ENCODE data around the gene APOLD1.
"Not testable (repeated sequence)": the region's sequence is repeated elsewhere in the genome, so short reads cannot be mapped to it uniquely, and the experiment has no call there.

The APOLD1 gene, protein sequence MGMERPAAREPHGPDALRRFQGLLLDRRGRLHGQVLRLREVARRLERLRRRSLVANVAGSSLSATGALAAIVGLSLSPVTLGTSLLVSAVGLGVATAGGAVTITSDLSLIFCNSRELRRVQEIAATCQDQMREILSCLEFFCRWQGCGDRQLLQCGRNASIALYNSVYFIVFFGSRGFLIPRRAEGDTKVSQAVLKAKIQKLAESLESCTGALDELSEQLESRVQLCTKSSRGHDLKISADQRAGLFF

DNA sequence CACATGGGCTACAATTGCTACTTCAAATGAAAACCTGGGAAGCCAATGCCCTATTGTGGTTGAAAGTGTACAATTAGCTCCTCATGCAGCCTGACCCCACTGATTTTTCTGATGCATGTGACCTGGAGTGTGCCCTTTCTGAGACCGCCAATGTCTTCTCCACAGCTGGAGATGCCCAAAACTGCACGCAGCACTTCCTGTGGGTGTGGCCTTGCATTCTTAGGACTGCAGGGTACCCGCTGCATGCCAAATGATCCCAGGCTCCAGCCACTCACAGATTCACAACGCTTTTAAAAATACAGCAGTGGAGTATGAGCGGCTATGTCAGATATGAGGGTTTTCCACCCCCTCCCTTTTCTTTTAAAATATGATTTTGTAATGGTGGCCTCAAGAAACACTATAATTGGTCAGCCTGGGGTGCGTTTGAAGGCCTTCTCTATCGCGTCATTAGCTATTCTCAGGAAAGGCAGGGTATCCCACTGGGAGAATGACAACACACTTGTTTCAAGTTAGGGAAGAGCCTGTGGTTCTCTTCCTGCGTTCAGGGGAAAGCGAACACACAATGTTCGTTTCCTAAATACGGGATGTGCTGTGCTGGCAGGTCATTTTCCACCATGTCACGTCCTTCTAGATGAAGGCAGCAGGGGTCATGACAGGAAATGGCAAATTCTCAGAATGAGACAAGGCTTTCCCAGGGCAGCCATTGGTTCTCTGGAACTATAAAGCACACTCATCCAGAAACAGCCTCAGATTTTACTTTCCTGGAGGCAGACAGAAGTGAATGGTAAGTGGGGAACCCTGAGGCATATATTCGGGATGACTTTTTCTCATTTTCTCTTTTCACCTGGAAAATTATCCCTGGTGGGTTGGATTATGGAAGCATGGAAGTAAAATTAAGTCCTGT is at the start of gene APOLD1:
Gene APOLD1 (plus strand): TSS at position 749 of the 904 bp plus-strand sequence. CDS start 33 bp downstream, at position 782.
- DNase-seq (ENCODE audit: low spot score): peak; percentile 59

DNA sequence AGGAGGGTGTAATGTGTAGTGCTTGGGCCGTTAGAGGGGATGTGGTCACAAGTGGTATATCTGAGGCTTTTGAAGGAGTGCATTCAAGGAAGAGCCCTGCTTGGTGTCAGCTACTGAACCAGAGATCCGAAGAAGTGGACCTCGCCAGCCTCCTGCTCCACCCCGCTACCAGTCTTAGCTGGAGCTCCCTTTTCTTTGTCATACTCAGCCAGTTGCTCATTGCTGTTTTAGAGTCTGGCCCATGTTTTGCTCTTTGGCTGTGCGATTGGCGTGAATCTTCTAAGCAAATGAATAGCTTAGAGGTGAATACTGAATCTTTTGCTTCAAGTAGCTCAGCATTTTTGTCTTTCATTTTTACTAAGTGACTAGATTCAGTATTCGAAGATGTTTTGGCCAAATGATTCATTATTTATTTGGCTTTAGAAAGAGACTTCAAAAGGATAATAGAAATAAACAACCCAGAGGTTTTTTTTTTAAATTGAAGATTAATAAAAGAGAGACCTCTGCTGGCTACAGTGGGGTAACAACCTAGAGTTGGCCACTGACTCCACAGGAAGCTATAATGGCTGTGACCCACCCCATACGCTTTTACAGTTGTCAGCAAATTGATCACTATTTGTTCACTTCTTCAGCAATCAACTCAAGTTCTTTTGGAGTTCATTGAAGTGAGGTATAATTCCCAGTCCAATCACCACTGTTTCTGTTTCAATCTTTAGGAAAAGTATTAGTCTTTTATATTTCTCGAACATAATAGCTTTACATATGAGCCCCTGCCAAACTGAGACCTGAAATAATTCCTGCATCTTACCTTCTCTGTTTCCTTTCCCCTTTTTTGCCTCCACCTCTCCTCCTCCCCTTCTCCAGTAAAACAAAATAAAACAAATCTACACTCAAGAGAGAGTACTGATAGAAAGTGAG is 48.4 kb upstream of the APOLD1 start:
- peak; percentile 78 for DNase-seq (ENCODE audit: low spot score)

DNA sequence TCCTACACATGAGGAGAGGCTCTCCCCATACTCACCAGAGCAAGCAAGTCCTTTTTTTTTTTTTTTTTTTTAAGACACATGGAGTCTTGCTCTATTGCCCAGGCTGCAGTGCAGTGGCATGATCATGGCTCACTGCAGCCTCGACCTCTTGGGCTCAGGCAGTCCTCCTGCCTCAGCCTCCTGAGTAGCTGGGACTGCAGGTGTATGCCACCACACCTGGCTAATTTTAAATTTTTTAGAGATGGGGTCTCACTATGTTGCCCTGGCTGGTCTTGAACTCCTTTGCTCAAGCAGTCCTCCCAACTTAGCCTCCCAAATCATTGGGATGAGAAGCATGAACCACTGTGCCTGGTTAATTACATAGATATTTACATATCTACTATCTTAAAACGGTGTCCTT is 47.3 kb upstream of the APOLD1 start:
- not testable (repeated sequence) for DNase-seq (ENCODE audit: low spot score)

DNA sequence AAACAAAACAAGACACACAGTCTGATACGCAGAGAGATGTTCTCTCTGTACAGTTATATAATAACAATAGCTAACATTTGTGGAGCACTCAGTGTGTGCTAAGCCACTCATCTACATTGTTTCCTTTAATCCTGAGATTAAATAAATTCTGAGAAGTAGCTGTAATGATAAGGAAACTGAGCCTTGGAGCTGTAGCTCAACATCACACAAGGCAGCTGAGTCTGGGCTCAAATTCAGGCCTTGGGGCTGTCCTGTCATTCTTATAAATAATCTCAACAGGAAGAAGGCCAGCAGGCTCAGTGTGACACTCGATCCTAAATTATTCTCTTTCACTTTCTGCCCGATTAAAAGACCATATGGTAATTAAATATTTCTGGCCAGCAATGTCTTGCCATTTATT is 43.8 kb upstream of the APOLD1 start:
- no peak for DNase-seq (ENCODE audit: low spot score)

DNA sequence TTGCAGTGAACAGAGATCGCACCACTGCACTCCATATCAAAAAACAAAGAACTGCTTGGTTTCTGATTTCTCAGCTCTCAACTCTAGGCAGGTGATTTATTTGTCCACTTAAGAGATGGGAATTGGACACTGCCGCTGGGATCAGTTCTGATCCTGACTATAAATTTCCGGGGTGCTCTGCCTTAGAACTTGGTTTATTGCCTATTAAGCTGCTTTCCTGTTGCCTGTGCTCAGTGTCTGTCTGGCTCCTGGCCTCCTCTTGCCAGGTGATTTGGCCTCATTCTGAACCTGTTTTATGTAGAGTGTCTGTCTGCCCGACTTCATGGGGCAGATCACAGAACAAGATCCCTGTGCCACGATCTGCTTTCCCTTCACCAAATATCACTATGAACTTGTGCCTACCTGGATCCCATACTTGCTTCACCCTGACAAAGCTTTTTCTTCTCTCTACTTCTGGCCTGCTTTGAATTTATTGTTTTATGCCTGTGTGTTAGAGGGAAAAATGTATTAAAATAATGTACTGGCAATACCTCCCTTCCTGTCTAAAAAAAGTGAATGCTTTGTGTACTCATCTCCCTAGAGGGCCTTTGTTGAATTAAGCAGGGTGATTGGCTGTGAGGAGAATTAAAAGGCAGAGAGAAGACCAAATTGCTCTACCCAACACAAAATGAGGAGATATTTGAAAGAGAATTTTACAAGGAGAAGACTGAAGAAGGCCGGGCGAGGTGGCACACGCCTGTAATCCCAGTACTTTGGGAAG is 40.7 kb upstream of the APOLD1 start:
- DNase-seq (ENCODE audit: low spot score): no peak

DNA sequence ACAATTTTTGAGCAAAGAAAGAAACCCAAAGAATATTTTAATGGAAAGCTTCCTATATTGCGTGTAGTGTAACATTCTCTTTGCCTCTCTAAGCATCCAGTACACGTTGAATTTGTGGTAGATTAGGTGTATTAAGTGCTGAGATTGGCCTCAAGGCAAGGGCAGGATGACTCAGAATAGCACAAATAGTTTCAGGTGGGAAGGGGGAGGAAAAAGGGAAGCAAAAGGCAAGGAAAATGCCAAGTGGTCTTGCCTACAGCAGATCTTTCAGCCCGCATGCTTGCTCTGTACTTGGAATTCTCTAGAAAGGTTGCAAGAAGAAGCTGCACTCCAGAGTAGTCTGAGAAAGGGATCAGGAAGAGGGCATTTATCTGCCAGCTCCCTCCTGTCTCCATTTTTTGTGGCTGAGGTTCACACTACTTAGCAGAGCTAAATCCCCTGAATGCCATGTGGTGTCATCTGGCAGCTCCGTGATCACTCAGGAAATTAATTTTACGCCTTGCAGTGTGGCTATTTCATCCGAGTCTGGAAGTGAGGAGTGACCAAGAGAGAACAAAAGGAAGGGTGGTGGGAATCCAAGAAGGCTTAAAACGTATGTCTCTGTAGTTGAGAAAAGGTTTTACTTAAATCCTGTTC is 39.8 kb upstream of the APOLD1 start:
- DNase-seq (ENCODE audit: low spot score): no peak

DNA sequence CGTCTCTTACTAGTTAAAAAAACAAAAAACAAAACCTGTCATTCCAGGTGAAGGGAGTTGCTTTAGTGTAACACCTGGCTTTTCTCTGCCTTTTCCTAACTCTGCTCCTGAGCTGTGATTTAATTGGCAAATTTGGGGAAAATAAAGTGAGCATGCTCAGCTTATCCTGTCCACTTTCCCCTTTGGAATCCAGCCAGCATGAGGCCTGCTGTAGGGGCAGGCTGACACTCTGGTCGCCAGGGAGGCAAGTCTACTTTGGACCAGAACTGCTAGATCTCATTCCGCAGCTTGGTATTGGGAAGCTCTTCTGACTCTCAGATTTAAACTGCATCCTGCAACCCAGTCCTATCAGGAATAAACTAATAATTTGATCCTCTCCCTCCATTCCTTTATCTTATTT is 38.2 kb upstream of the APOLD1 start:
- DNase-seq (ENCODE audit: low spot score): no peak

DNA sequence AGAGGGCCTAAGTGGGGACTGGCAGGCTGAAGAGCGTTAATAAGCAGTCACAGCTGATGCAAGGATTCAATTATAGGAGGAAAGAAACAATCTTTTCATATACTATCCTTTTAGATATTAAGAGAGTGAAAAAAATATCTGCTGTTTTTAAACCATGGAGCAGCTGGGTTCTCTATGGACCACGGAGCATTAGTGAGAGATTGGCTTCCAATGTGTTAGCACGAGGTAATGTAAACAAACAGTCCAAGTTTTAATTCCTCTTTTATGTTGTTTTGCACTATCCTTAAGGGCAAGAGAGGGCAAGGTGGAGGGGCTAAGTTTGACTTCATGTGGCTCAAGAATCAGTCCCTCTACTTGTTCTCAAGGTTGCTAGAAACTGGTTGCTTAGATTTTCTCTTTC is 37.4 kb upstream of the APOLD1 start:
- DNase-seq (ENCODE audit: low spot score): no peak

DNA sequence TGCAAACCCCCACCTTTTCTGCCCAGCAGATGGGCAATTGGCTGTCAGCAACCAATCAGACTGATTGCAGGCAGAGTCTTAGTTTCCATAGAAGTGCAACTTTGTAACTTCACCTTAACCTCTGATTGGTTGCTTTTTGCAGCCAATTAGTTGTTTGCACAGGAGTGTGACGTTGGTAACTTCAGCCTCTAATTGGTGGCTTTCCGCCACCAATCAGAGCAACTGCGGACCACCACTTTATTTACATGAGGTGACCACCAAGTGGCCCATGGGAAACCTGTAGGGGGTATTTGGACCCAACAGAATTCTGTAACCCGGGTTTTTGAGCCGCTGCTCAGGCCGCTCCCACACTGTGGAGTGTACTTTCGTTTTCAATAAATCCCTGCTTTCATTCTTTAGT is 36.0 kb upstream of the APOLD1 start:
- DNase-seq (ENCODE audit: low spot score): no peak

DNA sequence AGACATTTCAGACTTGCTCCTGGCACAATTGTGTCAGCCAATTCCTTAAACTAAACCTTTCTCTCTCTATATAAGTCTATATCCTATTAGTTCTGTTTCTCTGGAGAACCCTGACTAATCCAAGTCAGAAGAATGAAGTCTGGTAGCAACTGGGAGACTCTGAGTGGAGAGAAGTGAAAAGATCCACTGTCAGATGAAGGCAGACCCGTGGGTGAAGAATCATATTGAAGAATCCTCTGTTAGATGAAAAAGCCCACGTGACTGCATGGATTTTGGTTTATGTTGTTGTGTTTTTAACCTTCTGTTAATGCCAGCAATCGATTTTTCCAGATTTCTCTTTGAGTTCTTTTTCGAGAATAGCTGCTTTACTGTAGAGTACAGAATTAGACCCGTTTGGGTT is 29.5 kb upstream of the APOLD1 start:
- DNase-seq (ENCODE audit: low spot score): no peak

DNA sequence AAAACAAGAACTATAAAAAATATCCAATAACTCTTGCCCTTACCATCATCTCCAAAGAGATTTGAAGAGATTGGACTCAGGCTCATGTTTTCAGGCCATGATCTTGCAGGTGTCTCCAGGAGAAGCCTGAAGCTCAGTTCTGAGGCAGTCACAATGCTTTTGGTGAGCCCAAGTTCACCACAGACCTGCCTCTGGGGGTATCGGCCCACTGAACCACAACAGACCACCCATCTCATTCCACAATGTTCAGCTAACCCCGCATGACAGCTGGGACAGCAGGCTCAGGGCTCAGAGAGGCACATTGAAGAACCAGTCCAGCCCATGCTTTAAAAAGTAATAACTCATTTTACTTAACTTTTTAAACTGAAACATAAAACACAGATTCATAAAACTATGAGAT is 28.3 kb upstream of the APOLD1 start:
- no peak for DNase-seq (ENCODE audit: low spot score)

DNA sequence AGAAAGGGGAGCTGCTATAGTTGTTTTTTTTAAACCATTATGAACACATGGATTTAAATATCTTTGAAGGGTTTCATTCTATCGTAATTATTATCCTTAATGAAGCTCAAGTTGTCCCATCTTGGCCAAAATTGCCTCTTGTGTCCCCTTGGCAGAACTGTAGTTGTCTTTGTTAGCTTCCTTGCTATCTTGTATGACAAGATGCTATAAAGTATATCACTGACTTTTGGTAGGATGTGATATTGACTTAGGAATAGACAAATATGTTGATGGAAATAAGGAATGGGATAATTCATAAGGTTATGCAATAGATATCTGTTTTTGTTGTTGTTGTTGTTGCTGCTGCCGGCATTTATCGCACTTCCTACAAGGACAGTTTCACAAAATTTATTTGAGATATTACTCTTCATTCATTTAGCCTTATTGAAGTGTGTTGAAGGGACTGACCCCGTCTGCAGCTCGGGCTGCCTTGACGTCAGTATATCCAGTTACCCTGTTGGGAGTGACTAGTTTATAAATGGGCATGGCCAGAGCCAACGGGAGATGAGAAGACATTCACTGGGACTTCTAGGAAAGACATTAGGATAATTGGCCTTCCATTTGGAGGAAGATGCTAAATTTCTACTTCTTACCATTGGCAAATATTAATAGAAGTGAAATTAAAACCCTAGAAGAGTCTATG is 26.1 kb upstream of the APOLD1 start:
- no peak for DNase-seq (ENCODE audit: low spot score)

DNA sequence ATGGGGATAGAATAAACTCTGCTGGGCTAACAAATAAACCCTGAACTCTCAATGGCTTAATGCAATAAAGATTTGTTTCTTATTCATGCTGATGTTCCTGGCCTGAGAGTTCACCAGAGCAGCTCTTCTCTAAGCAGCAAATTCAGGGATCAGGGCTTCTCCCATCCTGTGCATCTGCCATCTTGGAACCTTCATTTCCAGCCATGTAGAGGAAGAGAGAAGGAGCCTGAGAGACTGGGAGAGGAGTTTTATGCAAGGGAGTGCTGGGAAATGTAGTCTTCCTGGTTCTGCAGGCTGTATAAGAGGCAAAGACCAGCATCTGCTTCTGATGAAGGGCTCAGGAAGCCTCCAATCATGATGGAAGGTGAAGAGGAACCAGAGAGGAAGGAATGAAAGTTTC is 20.6 kb upstream of the APOLD1 start:
- DNase-seq (ENCODE audit: low spot score): no peak

DNA sequence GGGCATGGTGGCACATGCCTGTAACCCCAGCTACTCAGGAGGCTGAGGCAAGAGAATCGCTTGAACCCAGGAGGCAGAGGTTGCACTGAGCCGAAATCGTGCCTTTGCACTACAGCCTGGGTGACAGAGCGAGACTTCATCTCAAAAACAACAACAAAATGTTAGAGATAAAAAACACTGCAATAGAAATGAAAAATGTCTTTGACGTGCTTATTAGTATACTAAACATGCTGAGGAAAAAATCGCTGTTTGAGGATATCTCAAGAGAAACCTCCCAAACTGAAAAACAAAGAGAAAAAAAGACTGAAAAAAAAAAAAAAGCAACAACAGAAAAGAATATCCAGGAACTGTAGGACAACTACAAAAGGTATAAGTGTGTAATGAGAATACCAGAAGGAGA is 15.2 kb upstream of the APOLD1 start:
- no peak for DNase-seq (ENCODE audit: low spot score)

DNA sequence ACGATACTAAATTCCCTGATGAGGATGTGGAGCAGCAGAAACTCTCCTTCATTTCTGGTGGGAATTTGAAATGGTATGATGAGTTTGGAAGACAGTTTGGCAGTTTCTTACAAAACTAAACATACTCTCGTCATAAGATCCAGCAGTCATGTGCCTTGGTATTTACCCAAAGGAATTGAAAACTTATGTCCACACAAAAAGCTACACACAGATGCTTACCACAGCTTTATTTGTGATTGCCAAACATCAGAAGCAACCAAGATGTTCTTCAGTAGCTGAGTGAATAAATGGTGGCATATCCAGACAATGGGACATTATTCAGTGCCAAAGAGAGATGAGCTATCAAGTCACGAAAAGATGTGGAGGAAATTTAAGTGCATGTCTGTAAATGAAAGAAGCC is 10.7 kb upstream of the APOLD1 start:
- no peak for DNase-seq (ENCODE audit: low spot score)

DNA sequence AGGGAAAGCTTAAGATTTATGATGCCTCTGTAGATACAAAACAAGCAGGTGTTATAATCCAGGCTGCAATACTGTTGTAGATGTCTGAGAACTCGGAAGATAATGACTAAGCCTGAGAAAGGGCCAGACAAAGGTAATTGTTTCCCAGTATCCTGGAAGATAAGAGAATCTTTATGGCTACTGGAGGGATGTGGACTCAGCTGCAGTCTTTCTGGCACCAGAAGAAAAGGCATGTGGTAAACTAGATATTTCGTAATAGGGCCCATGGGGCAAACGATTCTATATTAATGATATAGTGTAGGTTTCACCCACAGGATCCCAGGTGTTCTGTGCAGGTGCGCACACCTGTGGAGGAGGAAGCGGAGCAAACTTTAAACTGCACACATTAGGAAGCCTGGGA is 9.2 kb upstream of the APOLD1 start:
- no peak for DNase-seq (ENCODE audit: low spot score)

DNA sequence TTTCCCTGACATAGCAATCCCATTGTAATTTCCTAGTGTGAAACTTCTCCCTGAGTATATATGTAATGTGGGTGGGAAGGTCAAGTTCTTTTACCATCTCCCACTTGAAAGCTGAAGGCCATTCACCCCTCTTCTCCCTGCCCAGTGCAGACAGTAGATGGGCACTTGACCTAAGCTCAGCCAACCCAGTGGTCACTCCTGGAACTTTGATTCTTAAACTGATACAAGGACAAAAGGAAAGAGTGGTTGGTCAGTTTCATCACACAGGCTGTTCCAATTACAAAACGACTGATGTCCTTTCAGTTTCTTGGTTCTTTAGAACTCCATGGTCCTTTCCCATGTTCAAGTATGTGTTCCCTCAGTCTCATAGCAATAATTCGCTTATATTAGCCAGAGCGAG is 8.4 kb upstream of the APOLD1 start:
- no peak for DNase-seq (ENCODE audit: low spot score)

DNA sequence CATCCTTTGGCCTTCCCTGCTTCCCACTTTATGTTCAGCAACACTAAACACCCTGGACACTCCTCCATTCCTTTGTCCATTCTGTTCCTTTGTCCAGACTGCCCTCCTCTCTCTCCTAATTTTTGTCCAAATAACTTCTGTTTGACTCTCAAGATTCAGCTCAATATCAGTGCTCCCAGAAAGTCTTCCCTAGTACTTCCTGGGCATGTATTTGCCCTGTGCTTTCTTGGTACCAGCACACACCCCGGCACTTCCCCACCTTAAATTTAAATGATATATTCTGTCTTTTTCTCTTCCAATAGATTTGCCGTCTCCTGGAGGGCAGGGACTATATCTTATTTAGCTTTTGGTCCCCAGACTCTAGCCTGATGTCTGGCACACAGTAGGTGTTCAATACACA is 6.5 kb upstream of the APOLD1 start:
- no peak for DNase-seq (ENCODE audit: low spot score)

DNA sequence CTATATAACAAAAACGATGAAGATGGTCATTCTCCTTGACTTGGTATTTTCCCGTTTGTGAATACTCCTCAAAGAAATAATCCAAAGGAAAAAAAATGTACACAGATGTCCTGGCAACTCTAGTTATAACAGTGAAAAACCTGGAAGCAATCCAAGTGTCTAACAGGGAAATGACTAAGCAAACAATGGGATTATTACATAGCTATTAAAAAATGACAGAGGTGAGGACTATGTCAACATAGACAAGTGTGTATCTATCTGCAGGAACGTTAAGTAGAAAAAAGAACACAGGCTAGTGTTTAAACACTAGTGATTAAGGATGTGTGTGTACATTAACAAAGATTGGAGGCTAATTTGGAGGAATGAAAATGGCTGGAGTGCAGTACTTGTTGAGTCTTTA is 5.9 kb upstream of the APOLD1 start:
- DNase-seq (ENCODE audit: low spot score): no peak

DNA sequence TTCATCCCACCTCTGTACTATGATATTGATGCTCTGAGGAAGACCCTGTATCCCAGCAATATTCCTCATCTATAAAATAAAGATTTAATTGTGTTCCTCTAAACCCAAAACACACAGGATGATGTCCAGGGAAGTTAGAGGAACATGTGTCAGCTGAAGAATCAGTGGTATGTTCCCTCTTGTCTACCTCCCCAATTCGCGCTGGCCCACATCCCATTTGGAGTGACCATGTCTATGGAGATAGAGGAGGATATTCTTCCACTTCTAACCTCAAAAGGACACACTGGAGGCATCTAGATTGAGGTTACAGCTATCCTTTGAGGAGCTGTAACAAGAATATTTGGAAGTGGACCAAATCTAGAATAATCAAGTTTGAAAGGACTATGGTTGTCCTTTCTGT is 1.3 kb upstream of the APOLD1 start:
- no peak for DNase-seq (ENCODE audit: low spot score)

DNA sequence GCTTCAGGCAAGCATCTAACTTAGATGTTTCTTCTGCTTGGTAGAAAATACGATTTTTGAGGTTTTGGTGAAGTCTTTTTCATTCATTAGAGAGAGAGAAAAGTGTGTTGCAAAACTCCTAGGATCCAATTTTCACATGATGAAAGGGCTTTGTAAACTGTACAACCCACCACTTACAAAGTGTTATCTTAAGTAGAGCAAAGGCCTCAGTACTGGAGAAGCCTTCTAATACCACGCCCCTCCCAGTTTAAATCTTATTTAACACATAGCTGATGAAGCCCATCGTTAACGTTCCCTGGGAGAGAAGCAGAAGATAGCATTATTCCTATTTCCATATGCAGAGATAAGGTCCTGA is 869 bp downstream of the APOLD1 start:
- no peak for DNase-seq (ENCODE audit: low spot score)
